ENCODE results near the gene CDC14A.

GRCh38 chr1:100343897-100344296 is 8.4 kb upstream of the CDC14A start:
- TF ChIP-seq GATA2 (IDR thresholded peaks at IDR 0.05; ENCODE audit: low read depth, low read length) (no peak), GATA3 (IDR thresholded peaks at IDR 0.05; ENCODE audit: low read depth, low read length) (no peak)

Measured in SH-SY5Y (cell line).